ENCODE results near the gene TMEM132E.
A peak's percentile ranks its signal among the peaks of the same experiment; 100 is the strongest.
"Not testable (repeated sequence)": the region's sequence is repeated elsewhere in the genome, so short reads cannot be mapped to it uniquely, and the experiment has no call there.

The TMEM132E gene, protein sequence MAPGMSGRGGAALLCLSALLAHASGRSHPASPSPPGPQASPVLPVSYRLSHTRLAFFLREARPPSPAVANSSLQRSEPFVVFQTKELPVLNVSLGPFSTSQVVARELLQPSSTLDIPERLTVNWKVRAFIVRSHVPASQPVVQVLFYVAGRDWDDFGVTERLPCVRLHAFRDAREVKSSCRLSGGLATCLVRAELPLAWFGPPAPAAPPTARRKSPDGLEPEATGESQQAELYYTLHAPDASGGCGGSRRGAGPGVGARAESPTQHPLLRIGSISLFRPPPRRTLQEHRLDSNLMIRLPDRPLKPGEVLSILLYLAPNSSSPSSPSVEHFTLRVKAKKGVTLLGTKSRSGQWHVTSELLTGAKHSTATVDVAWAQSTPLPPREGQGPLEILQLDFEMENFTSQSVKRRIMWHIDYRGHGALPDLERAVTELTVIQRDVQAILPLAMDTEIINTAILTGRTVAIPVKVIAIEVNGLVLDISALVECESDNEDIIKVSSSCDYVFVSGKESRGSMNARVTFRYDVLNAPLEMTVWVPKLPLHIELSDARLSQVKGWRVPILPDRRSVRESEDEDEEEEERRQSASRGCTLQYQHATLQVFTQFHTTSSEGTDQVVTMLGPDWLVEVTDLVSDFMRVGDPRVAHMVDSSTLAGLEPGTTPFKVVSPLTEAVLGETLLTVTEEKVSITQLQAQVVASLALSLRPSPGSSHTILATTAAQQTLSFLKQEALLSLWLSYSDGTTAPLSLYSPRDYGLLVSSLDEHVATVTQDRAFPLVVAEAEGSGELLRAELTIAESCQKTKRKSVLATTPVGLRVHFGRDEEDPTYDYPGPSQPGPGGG (N-terminal part only)

DNA sequence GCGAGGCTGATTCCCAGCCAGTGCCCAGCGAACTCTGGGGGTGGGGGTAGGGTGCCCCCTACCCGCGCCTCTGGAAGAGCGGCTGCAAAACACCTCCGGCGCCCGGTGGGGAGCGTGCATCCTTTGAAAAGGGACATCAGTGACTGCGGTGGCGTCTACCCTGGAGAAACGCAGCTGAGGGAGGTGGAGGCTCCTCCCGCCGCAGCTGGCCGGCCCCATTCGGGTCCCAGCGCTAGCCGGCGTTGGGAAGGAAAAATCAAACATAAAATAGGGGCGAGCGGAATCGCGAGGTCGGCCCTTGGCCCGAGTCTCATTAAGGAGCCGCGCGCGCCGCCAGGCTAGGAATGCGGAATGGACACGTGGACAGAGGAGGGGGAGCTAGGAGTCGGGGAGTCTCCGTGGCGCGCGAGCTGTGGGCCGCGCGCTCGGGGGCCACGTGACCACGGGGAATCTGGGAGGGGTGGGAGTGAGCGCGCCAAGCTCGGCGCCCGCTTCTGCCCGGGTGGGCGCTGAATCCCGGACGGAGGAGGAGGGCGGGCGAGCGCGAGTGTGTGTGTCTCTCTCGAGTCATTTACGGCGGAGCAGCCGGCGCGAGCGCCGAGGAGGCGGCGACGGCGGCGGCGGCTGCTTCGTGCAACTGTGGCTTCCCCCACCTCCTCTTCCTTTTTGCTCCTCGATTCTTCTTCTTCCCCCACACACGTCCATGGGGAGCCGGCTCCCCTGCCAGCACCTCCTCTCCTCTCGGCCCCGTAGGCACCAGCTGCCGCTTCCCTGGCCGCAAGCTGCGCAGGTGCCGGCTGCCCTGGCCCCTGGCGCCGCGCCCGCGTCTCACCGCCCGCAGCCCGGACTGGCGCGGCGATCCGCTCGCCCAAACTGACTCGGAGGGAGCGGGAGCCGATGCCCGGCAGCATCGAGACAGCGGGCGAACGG lies at the start of gene TMEM132E:
TMEM132E (plus strand) TSS at position 566 of the 930 bp plus-strand sequence. CDS start 1,495 bp downstream, outside the sequence.
- DNase-seq: peak; percentile 39 to 47

GRCh38 chr17:34530918-34531317 lies 48.5 kb upstream of the TMEM132E start:
- no peak for DNase-seq

GRCh38 chr17:34532281-34533065 lies 46.9 kb upstream of the TMEM132E start:
- no peak for DNase-seq

DNA sequence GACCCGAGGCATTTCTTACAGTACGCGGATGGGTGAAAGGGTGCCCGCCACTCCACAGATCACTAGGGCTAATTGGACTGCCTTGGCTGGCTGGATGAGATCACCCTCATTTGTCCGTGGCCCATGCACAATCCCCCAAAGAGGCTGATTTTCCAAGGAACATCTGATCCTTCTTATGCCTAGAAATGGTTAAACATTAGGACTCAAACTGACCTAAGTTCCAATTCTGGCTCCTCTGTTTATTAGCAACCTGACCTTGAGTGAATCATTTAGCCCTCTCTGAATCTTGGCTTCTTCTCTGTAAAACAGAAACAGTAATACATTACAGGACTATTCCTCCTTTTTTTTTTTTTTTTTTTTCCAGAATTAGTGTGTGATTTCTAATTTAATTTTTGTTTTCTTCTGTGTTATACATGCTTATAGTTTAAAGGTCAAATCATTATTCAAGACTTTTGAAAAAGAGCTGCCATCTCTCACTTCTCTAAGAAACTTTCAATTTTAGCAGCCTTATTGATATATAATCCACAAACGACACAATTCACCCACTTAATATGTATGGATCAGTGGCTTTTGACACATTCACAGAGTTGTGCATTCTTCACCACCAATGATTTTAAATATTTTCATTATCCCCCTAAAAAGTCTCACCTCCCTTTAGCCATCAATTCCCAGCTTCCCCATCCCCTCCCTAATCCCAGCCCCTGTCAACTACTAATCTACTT lies 45.4 kb upstream of the TMEM132E start:
- no peak for DNase-seq

DNA sequence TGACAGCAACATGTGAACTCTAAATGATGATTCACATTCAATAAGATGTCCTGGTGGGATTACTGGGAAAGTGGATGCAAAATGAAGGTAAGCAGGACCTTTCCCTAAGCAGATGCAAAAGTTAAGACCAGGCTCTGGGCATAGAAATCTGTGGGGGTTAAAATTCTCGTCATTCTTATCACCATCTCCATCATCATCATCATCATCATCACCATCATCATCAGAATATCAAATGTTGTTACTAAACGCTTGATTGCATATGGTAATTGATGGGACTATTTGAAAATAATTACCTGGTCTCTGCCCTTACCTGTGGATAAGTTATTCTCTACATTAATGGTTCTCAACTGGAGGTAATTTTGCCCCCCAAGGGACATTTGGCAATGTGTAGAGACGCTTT lies 41.9 kb upstream of the TMEM132E start:
- DNase-seq: no peak

DNA sequence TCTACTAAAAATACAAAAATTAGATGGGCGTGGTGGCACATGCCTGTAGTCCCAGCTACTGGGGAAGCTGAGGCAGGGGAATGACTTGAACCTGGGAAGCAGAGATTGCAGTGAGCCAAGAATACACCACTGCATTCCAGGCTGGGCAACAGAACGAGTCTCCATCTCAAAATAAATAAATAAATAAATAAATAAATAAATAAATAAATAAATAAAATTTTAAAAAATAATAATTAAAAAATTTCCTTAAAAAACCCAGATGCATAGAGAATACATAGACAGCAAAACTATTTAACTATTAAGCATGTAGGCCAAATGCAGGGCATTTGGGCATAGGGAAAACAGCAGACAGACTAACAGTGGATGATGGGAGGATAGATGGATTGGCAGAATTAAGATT lies 40.8 kb upstream of the TMEM132E start:
- DNase-seq: not testable (repeated sequence)

DNA sequence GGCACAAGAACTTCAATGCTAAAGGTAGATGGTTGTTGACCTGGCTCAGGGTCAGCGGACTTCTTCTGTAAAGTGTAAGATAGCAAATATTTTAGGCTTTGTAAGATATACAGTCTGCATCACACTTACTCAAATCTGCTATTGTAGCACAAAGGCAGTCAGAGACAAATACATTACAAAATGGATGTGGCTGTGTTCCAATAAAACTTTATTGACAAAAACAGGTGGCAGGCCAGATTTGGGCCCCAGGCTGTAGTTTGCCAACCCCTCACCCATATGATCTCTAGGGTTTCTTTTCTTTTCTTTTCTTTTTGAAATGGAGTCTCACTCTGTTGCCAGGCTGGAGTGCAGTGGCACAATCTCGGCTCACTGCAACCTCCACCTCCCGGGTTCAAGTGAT lies 39.5 kb upstream of the TMEM132E start:
- DNase-seq: no peak

GRCh38 chr17:34542700-34543336 lies 36.6 kb upstream of the TMEM132E start:
- no peak for DNase-seq

DNA sequence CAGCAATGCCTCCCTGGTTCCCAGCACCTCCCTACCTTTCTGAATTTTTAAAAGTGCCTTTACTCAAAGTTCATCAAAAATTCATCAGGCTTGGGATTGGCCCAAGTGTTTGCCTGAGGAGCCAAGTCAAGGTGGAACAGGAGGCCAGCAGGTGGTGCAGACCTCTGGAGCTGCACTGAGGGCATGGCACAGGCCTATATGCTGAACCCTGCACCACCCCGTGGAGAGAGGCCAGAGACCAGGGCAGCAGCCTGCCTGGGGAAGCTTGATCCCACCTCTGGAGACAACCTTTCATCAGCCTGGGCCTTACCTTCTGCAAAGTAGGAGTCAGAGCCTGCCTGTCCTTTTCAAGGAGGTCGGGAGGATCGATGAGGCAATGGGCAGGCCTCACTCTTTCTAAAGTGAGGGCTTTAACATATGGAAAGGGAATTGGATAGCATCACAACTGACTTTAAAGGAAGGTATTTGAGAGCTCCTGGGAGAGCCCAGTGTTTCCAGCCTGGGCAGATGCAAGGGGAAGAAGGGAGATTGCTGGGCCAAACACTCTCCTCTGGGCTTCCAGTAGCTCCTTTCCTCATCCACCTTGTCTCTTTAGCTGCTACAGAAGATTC lies 31.8 kb upstream of the TMEM132E start:
- DNase-seq: no peak

DNA sequence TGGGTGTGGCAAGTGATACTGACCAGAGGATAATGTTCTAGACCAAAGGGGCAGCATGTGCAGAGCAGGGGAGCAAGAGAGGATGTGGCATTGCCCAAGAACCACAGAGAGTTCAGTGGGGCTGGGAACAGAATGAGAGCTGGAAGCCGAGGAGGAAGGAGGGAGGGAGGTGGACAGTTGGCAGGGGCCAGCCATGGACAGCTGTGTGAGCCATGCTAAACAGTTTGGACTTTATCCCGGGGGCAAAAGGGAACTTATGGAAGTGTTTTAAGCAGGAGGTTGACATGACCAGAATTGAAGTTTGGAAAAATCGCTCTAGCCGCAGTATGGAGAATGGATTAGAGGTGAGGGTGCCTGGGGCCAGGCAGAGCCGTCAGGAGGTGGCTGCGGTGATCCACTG lies 29.4 kb upstream of the TMEM132E start:
- no peak for DNase-seq

- no peak for DNase-seq
These were observed 25.5 kb upstream of the TMEM132E start for GRCh38 chr17:34553907-34554306.

DNA sequence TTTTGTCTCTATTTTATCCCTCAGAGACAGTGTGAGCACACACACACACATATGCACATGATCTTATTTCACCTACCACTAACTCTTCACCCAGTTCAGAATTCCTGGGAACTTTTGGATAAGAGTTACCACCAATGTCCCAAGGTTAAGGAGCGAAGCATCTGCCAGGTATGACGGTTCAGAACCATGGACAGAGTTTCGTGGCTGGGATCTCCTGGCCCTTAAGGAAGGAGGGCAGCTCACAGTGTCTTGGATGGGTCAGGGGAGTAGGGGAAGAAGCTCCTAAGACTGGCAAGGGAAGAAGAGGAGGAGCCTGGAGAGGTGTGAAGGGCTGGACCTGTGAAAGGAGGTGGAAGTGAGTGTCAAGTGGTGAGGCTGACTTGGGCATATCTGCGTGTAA lies 23.0 kb upstream of the TMEM132E start:
- no peak for DNase-seq

GRCh38 chr17:34556931-34557330 lies 22.5 kb upstream of the TMEM132E start:
- no peak for DNase-seq

DNA sequence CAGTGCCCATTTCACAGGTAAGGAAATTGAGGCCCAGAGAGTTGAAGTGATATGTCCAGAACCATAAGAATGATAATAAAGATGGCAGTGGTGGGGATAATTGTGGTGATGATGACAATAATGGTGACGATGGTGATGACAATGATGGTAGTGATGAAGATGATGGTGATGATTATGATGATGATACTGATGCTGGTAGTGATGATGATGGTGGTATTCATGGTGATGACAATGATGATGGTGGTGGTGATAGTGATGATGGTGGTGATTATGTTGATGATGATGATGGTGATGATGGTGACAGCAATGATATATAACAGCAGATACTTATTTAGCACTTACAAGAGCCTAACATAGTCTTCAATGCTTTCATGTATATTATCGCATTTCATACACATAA lies 18.1 kb upstream of the TMEM132E start:
- no peak for DNase-seq

- no peak for DNase-seq
These were observed 17.0 kb upstream of the TMEM132E start for GRCh38 chr17:34562387-34562786.

DNA sequence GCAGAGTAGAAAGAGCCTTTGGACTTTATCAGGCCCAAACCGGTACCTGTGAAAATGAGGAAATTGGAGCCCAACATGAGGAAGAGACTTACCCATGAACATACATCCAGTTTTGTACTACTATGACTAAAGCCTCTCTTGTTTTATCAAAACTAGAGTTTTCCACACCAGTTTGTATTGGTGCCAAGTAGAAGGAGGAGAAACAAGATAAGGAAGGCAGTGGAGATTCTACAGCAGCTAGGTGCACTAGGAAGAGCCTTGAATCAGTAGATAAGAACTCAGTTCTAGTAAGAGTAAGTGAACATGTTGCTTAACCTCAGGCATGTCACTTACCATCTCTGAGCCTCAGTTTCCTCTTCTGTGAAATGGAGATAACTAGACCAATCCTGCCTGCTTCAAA lies 13.7 kb upstream of the TMEM132E start:
- no peak for DNase-seq

- no peak for DNase-seq
These were observed 13.2 kb upstream of the TMEM132E start for GRCh38 chr17:34566201-34566600.

DNA sequence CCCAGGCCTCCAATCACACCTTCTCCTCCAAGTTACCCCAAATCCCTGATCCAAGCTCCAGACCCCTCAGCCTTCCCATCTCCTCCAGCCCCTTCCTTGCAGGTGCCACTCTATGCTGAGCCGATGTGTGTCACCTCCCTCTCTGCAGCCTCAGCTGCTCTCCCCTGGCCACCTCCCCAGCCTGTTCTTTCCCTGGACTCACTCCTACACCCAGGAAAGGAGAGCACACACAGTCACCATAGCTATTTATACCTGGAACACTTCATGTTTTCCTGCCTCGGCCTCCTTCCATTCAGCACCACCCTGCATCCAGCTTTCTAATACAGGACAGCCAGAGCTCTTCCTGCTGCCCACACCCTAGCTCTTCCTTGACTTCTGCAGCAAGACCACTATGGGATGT lies 12.5 kb upstream of the TMEM132E start:
- no peak for DNase-seq

DNA sequence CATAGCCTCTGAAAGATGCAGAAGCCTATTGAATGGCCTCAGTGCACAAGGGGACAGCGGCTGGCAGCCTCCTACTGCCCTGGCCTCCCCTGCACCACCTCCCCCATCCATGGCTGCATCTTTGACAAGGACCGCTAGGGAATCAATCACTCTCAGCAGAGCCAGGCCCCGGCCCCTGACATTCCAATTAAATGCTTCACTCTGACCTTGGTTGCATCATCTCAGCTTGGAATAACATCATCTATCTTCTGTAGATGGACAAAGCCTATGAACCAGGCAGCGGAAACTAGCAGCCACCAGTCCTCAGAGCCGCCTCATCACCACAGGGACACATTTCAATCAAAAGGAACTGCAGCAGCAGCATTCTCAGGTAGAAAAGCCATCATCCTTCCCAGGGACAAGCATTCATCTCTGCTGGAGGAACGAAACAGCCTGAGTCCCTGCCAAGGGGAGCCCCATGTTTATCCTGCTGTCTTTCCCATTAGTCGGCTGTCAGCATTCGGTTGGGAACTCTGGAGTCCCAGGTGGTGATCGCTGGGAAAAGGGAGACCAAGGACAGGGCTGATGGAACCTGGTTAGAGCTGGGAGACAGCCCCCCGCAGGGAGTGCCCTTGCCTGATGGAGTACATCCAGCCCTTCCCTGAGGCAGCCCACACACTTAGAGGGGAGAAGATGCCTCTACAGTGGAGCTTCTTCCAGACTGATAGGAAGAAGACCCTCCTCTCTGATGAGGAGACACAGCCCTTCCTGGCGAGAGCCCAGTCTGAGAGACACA lies 11.5 kb upstream of the TMEM132E start:
- DNase-seq: no peak

DNA sequence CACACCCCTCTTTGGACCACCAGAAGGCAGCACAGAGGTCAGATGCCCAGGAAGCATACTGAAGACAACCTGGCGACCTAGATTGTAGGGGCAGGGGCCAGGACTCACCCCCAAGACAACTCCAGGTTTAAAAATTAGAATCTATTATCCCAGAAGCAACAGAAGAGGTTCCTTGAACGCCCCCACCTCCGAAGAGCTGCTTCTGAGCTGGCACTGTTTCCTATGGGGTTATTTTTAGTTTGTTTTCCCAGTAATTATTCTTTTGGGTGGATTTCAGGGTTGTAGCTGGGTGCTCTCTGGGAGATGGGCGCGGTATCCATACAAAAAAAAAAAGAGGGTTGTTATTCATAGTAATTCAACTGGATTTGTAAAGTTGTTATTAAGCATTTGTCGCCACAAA lies 10.4 kb upstream of the TMEM132E start:
- no peak for DNase-seq
